ENCODE results near the gene ADAT1.
A peak's percentile ranks its signal among the peaks of the same experiment; 100 is the strongest.

DNA sequence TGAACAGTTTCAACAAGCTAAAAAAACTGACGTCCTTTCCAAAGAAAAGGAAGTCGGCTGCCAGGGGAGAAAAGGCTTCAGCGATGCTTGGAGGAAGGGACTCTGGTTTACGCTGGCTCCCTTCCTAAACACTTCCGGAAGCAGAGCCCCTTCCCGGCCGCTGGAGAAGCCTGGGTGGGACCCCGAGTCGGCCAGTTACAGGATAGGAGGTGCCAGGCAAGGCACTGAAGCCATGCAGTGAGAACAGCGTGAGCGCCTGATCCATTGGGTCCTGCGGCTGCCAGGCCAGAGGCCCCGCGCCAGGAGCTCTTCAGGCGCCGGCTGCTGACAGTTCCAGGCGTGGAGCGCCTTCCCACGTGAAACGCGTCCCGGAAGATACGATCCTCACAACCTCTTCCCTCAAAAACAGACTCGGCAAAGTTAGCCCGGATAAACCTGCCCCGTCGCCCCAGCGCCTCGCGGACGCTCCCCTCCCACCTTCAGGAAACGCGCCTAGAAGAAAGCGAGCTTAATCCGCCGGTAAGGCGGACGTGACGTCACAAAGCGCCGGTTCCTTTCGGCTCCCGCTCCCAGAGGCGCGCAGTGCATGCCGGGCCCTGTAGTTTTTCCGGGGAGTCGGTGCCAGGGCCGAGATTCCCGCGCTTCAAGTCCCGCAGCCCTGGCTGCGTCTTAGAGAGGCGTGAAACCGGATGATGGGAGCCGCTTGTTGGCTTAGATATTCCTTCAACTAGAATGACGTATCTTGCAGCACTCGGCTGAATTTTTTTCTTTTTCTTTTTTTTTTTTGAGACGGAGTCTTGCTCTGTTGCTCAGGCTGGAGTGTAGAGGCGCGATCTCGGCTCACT is at the start of gene ADAT1:
- TF ChIP-seq, protein P1, sequence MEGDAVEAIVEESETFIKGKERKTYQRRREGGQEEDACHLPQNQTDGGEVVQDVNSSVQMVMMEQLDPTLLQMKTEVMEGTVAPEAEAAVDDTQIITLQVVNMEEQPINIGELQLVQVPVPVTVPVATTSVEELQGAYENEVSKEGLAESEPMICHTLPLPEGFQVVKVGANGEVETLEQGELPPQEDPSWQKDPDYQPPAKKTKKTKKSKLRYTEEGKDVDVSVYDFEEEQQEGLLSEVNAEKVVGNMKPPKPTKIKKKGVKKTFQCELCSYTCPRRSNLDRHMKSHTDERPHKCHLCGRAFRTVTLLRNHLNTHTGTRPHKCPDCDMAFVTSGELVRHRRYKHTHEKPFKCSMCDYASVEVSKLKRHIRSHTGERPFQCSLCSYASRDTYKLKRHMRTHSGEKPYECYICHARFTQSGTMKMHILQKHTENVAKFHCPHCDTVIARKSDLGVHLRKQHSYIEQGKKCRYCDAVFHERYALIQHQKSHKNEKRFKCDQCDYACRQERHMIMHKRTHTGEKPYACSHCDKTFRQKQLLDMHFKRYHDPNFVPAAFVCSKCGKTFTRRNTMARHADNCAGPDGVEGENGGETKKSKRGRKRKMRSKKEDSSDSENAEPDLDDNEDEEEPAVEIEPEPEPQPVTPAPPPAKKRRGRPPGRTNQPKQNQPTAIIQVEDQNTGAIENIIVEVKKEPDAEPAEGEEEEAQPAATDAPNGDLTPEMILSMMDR (IDR thresholded peaks at IDR 0.05): no peak
- TF ChIP-seq POLR2A (IDR thresholded peaks at IDR 0.05): peak; percentile 86
